ENCODE measurements around the gene SYAP1. TPM values are rescaled to one million over a fixed set of nuclear protein-coding genes. Genes with fewer than 3 reads are reported as not detected.
"Not testable (repeated sequence)": the region's sequence is repeated elsewhere in the genome, so short reads cannot be mapped to it uniquely, and the experiment has no call there.

The SYAP1 gene
- total and polyA plus RNA-seq, 4 donors, result 20.6 to 31.8 (median 23.8) TPM

DNA sequence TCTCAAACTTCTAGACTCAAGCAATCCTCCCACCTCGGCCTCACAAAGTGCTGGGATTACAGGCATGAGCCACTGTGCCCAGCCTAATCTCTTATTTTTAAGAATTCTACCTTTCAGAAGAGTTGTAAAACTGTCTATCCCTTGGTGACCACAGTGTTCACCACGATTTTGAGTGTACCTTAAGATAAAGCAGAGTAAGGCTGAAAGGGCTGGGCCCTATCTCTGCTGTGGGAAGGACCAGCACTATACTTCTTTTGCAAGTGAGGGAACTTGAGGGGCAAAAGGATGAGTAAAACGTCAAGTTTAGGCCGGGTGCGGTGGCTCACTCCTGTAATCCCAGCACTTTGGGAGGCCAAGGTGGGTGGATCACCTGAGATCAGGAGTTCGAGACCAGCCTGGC, 3.0 kb upstream of the SYAP1 start:
- not testable (repeated sequence) for H3K27ac ChIP-seq (ENCODE audit: low read depth, low read length); H3K9me3 ChIP-seq (ENCODE audit: control insufficient read depth, insufficient read depth, low read length); DNase-seq (ENCODE audit: low read depth in 4 of 6, low spot score in 6 of 6); H3K36me3 ChIP-seq (ENCODE audit: control insufficient read depth, insufficient read depth, low read length); H3K4me3 ChIP-seq (ENCODE audit: low read depth, low read length)
- peaks cover 37% of the 10 kb centered on the region for H3K27me3 ChIP-seq (ENCODE audit: control insufficient read depth, insufficient read depth, low read length)
- WGBS (ENCODE audit: insufficient coverage), result 78% methylated on average over 3 of the region's 6 CpGs
- peaks cover 21% of the 10 kb centered on the region for H3K4me1 ChIP-seq (ENCODE audit: control insufficient read depth, insufficient read depth, low read length)

DNA sequence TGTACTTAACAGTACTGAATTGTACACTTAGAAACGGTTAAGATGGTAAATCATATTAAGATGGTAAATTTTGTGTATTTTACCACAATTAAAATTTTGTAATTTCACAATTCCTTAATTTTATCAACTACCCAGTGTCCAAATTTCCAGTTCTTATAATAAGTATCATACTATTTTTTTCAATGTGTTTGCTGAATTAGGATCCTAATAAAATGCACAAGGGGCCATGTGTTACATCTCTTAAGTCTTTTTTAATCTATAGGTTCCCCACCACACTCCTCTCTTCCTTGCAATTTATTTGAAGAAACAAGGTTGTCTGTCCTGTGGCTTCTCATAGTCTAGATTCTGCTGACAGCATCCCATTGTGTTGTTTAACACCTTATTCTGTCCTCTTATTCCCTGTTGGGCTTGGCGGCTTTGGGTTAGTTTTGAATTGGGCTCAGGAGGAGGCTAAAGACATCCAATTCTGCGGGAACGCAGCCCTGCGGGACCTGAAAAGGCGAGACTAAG, 533 bp upstream of the SYAP1 start:
- WGBS (ENCODE audit: insufficient coverage), result 1% methylated on average over 5 of the region's 6 CpGs
- Histone ChIP-seq H3K4me3 (ENCODE audit: low read depth, low read length) (peak overlapping the region; percentile 95), H3K27ac (ENCODE audit: low read depth, low read length) (peak overlapping the region; percentile 96), H3K9me3 (ENCODE audit: control insufficient read depth, insufficient read depth, low read length) (no peaks in the 10 kb centered on the region), H3K4me1 (ENCODE audit: control insufficient read depth, insufficient read depth, low read length) (peaks cover 17% of the 10 kb centered on the region), H3K27me3 (ENCODE audit: control insufficient read depth, insufficient read depth, low read length) (peaks cover 16% of the 10 kb centered on the region), H3K36me3 (ENCODE audit: control insufficient read depth, insufficient read depth, low read length) (peaks cover 2% of the 10 kb centered on the region)
- DNase-seq (ENCODE audit: low read depth in 4 of 6, low spot score in 6 of 6), result no peak

- DNase-seq (ENCODE audit: low read depth in 4 of 6, low spot score in 6 of 6), result no peak
- no CpG with 5 or more reads among the region's 4 CpGs for WGBS (ENCODE audit: insufficient coverage)
- H3K4me3 ChIP-seq (ENCODE audit: low read depth, low read length), result no peak overlapping the region
- H3K36me3 ChIP-seq (ENCODE audit: control insufficient read depth, insufficient read depth, low read length), result peaks cover 2% of the 10 kb centered on the region
- no peak overlapping the region for H3K27ac ChIP-seq (ENCODE audit: low read depth, low read length)
- H3K4me1 ChIP-seq (ENCODE audit: control insufficient read depth, insufficient read depth, low read length), result peaks cover 17% of the 10 kb centered on the region
- H3K9me3 ChIP-seq (ENCODE audit: control insufficient read depth, insufficient read depth, low read length), result no peaks in the 10 kb centered on the region
- H3K27me3 ChIP-seq (ENCODE audit: control insufficient read depth, insufficient read depth, low read length), result peaks cover 5% of the 10 kb centered on the region
Measured at GRCh38 chrX:16722481-16722880, 3.1 kb downstream of the SYAP1 start.

DNA sequence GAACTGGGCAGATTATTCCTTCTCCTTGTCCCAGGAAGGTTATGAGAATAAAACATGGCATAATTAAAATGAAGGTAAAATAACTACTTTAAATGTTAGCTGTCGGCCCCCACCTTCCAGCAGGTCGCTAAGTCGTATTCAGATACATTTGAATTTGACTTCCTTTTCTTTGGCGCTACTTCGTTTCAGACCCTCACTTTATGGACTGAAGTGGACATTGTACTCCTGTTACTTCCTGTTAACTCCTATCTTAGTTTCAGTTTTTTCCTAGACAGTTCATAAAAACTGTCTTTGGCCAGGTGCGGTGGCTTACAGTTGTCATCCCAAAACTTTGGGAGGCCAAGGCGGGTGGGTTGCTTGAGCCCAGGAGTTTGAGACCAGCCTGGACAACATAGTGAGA, 5.7 kb downstream of the SYAP1 start:
- Histone ChIP-seq H3K27ac (ENCODE audit: low read depth, low read length) (no peak overlapping the region), H3K36me3 (ENCODE audit: control insufficient read depth, insufficient read depth, low read length) (no peaks in the 10 kb centered on the region), H3K4me3 (ENCODE audit: low read depth, low read length) (no peak overlapping the region), H3K27me3 (ENCODE audit: control insufficient read depth, insufficient read depth, low read length) (peaks cover 5% of the 10 kb centered on the region), H3K9me3 (ENCODE audit: control insufficient read depth, insufficient read depth, low read length) (no peaks in the 10 kb centered on the region), H3K4me1 (ENCODE audit: control insufficient read depth, insufficient read depth, low read length) (peaks cover 7% of the 10 kb centered on the region)
- DNase-seq (ENCODE audit: low read depth in 4 of 6, low spot score in 6 of 6), result no peak
- 100% methylated on average over 5 of the region's 7 CpGs for WGBS (ENCODE audit: insufficient coverage)

DNA sequence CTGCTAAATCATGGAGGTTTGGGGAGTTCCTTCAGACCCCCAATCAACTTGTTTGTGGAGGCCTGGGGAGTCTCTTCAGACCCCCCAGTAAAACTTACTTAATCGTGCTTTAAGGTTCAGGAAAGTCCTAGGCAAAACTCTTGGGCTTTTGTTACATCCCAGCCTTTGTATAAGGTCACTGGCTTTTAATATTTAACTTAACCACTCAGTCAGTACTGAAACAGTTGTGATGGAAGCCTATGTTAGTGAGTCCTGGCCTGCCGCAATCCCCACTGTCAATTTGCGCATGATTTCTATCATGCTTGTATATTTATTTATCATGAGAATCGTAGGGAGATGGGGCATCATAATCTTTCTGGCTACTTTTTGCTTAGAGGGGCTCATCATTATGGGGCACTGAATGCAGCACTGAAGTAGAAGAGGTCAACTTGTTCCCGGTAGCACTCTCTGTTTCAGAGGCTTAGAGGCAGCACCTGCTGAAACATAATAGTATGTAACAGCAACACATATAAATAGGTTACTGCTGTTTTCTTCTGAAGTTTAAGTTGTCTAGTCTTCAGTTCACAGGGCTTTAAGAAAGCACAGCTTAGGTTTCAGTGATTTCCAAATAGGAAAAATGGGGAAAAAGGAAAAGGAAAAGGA, 7.1 kb downstream of the SYAP1 start:
- H3K27me3 ChIP-seq (ENCODE audit: control insufficient read depth, insufficient read depth, low read length); DNase-seq (ENCODE audit: low read depth in 4 of 6, low spot score in 6 of 6); H3K36me3 ChIP-seq (ENCODE audit: control insufficient read depth, insufficient read depth, low read length); H3K4me1 ChIP-seq (ENCODE audit: control insufficient read depth, insufficient read depth, low read length); H3K27ac ChIP-seq (ENCODE audit: low read depth, low read length); H3K4me3 ChIP-seq (ENCODE audit: low read depth, low read length); H3K9me3 ChIP-seq (ENCODE audit: control insufficient read depth, insufficient read depth, low read length): not testable (repeated sequence)
- WGBS (ENCODE audit: insufficient coverage), result 90% methylated on average over 3 of the region's 5 CpGs

DNA sequence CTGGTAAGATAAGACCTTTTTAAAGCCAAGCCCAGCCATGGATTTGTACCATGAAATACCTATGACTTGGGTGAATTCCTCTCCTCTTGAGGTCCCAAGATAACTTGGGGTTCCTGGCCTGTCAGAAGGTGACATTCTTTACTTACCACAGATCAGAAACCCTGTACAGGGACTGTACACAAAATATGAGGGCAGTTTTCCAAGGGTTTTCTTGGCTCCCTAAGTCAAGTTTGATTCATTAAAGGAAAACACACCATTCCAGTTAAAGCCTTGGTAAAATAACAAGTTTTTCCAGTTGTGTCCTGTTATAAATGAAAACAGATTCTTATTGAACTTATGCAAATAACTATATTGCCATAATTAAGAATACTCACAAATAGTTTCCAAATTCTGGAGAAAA, 8.2 kb downstream of the SYAP1 start:
- no peak for DNase-seq (ENCODE audit: low read depth in 4 of 6, low spot score in 6 of 6)
- Histone ChIP-seq H3K27ac (ENCODE audit: low read depth, low read length) (no peak overlapping the region), H3K9me3 (ENCODE audit: control insufficient read depth, insufficient read depth, low read length) (no peaks in the 10 kb centered on the region), H3K36me3 (ENCODE audit: control insufficient read depth, insufficient read depth, low read length) (no peaks in the 10 kb centered on the region), H3K4me1 (ENCODE audit: control insufficient read depth, insufficient read depth, low read length) (no peaks in the 10 kb centered on the region), H3K4me3 (ENCODE audit: low read depth, low read length) (no peak overlapping the region), H3K27me3 (ENCODE audit: control insufficient read depth, insufficient read depth, low read length) (peaks cover 5% of the 10 kb centered on the region)

GRCh38 chrX:16730450-16730849, 11.0 kb downstream of the SYAP1 start:
- no peak for DNase-seq (ENCODE audit: low read depth in 4 of 6, low spot score in 6 of 6)

DNA sequence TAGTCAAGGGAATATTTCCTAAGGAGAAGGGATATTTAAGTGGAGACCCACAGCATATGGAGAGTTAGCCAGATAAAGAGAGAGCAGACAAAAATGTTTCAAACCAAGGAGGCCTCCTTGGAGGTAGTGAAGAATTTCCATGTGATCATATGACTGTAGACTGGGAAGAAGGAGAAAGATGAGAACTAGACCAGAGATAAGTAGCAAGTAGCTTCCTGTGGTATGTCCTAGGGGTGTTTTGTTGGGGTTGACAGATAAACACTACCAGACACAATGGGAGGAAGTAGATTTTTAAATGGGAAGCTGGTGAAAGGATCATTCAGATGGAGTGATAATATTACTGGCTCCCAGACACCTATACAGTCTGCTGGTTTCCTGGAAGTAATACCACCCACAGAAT, 13.6 kb downstream of the SYAP1 start:
- DNase-seq (ENCODE audit: low read depth in 4 of 6, low spot score in 6 of 6), result no peak
- H3K9me3 ChIP-seq (ENCODE audit: control insufficient read depth, insufficient read depth, low read length), result no peaks in the 10 kb centered on the region
- no peak overlapping the region for H3K27ac ChIP-seq (ENCODE audit: low read depth, low read length)
- H3K36me3 ChIP-seq (ENCODE audit: control insufficient read depth, insufficient read depth, low read length), result peaks cover 15% of the 10 kb centered on the region
- H3K4me1 ChIP-seq (ENCODE audit: control insufficient read depth, insufficient read depth, low read length), result no peaks in the 10 kb centered on the region
- no peak overlapping the region for H3K4me3 ChIP-seq (ENCODE audit: low read depth, low read length)
- H3K27me3 ChIP-seq (ENCODE audit: control insufficient read depth, insufficient read depth, low read length), result peaks cover 2% of the 10 kb centered on the region

More at GRCh38 chrX:16730450-16730849, 11.0 kb downstream of the SYAP1 start:
- no peaks in the 10 kb centered on the region for H3K36me3 ChIP-seq (ENCODE audit: control insufficient read depth, insufficient read depth, low read length)
- 60% methylated on average over 1 of the region's 1 CpG for WGBS (ENCODE audit: insufficient coverage)
- H3K4me1 ChIP-seq (ENCODE audit: control insufficient read depth, insufficient read depth, low read length), result no peaks in the 10 kb centered on the region
- H3K27me3 ChIP-seq (ENCODE audit: control insufficient read depth, insufficient read depth, low read length), result peaks cover 2% of the 10 kb centered on the region
- no peak overlapping the region for H3K4me3 ChIP-seq (ENCODE audit: low read depth, low read length)
- no peaks in the 10 kb centered on the region for H3K9me3 ChIP-seq (ENCODE audit: control insufficient read depth, insufficient read depth, low read length)
- no peak overlapping the region for H3K27ac ChIP-seq (ENCODE audit: low read depth, low read length)

DNA sequence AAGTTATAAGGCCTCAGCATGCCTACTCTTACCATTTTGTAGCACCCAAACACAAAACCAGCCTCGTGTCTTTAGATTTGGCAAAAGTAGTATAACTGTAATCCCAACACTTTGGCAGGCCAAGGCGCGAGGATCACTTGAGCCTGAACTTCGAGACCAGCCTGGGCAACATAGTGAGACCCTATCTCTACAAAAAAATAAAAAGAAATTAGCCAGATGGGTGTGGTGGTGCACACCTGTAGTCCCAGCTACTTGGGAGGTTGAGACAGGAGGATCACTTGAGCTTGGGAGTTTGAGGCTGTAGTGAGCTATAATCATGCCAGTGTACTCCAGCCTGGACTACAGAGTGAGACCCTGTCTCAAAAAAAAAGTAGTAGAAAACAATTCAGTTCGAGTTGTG, 17.6 kb downstream of the SYAP1 start:
- no peak overlapping the region for H3K27ac ChIP-seq (ENCODE audit: low read depth, low read length)
- H3K4me3 ChIP-seq (ENCODE audit: low read depth, low read length), result no peak overlapping the region
- no peaks in the 10 kb centered on the region for H3K9me3 ChIP-seq (ENCODE audit: control insufficient read depth, insufficient read depth, low read length)
- H3K36me3 ChIP-seq (ENCODE audit: control insufficient read depth, insufficient read depth, low read length), result peaks cover 24% of the 10 kb centered on the region
- no CpG with 5 or more reads among the region's 5 CpGs for WGBS (ENCODE audit: insufficient coverage)
- no peaks in the 10 kb centered on the region for H3K4me1 ChIP-seq (ENCODE audit: control insufficient read depth, insufficient read depth, low read length)
- peaks cover 5% of the 10 kb centered on the region for H3K27me3 ChIP-seq (ENCODE audit: control insufficient read depth, insufficient read depth, low read length)
- DNase-seq (ENCODE audit: low read depth in 4 of 6, low spot score in 6 of 6), result no peak

DNA sequence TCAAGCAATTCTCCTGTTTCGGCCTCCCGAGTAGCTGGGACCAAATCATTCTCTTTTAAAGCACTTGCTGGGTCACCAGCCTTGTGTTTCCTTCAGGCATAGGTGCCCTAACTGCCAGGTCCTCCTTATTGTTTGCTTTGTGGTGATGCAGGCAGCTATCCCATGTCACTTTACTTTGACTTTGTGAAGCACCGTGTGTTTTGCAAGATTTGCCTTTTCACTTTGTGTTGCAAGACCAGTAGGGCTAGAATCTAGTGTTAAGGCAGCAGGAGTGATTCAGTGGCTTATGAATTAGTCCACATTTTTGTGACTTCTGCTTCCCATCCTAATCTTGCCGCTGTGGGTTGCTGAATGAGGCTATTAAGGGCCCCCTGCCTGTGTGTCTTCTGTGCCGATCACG, 20.2 kb downstream of the SYAP1 start:
- no peaks in the 10 kb centered on the region for H3K9me3 ChIP-seq (ENCODE audit: control insufficient read depth, insufficient read depth, low read length)
- no peak overlapping the region for H3K4me3 ChIP-seq (ENCODE audit: low read depth, low read length)
- H3K4me1 ChIP-seq (ENCODE audit: control insufficient read depth, insufficient read depth, low read length), result no peaks in the 10 kb centered on the region
- peaks cover 36% of the 10 kb centered on the region for H3K36me3 ChIP-seq (ENCODE audit: control insufficient read depth, insufficient read depth, low read length)
- no peak overlapping the region for H3K27ac ChIP-seq (ENCODE audit: low read depth, low read length)
- WGBS (ENCODE audit: insufficient coverage), result 40% methylated on average over 4 of the region's 6 CpGs
- peak in 1 of 6 donors; percentile 28 for DNase-seq (ENCODE audit: low read depth in 4 of 6, low spot score in 6 of 6)
- peaks cover 12% of the 10 kb centered on the region for H3K27me3 ChIP-seq (ENCODE audit: control insufficient read depth, insufficient read depth, low read length)

Data from spinal cord (tissue), 10 donors.